Loucy (cell line): ENCODE measurements around the gene NELFA.

ENCODE experiments used
- H2AFZ ChIP-seq: fragments of 200-600 bp; sonication (generic); 2 replicates; pipeline ENCODE4 v1.6.0; 2016; ENCODE audit warnings: antibody characterized with exemption, mild to moderate bottlenecking, low read length, moderate library complexity
- H3F3A ChIP-seq: fragments of 200-600 bp; 2 replicates; pipeline ENCODE4 v1.6.0; 2016; ENCODE audit warnings: antibody characterized with exemption, low read depth, mild to moderate bottlenecking
- H3K27me3 ChIP-seq: fragments of 200-600 bp; sonication (generic); 2 replicates; pipeline ENCODE4 v1.6.1; 2014; ENCODE audit warnings: low read length, mild to moderate bottlenecking; ENCODE audit not compliant: insufficient read depth, poor library complexity, severe bottlenecking
- H3K36me3 ChIP-seq: fragments of 200-600 bp; sonication (generic); 2 replicates; pipeline ENCODE4 v1.6.1; 2016; ENCODE audit warnings: low read length; ENCODE audit not compliant: insufficient read depth
- H3K4me1 ChIP-seq: fragments of 200-600 bp; sonication (generic); 2 replicates; pipeline ENCODE4 v1.5.1; 2014; ENCODE audit warnings: low read length, mild to moderate bottlenecking; ENCODE audit not compliant: insufficient read depth, poor library complexity, severe bottlenecking
- H3K4me2 ChIP-seq: fragments of 200-600 bp; sonication (generic); 2 replicates; pipeline ENCODE4 v1.6.0; 2014; ENCODE audit warnings: antibody characterized with exemption, low read length, low read depth, mild to moderate bottlenecking; ENCODE audit not compliant: poor library complexity, severe bottlenecking
- H3K4me3 ChIP-seq: fragments of 200-600 bp; sonication (generic); 2 replicates; pipeline ENCODE4 v1.5.1; 2014; ENCODE audit warnings: low read length, mild to moderate bottlenecking, mixed read lengths; ENCODE audit not compliant: poor library complexity, severe bottlenecking
- H3K79me2 ChIP-seq: fragments of 200-600 bp; sonication (generic); 2 replicates; pipeline ENCODE4 v1.6.1; 2014; ENCODE audit warnings: low read length; ENCODE audit not compliant: insufficient read depth
- H3K9ac ChIP-seq: fragments of 200-600 bp; sonication (generic); 2 replicates; pipeline ENCODE4 v1.6.0; 2014; ENCODE audit warnings: mild to moderate bottlenecking, low read depth, low read length, moderate library complexity; ENCODE audit not compliant: poor library complexity, severe bottlenecking
- H3K9me2 ChIP-seq: fragments of 200-600 bp; sonication (generic); replicated peaks from 2 replicates; pipeline ENCODE4 v1.6.1; 2016; ENCODE audit warnings: low read depth, low read length, mixed read lengths
- H3K9me3 ChIP-seq: fragments of 200-600 bp; sonication (generic); 2 replicates; pipeline ENCODE4 v1.6.1; 2014; ENCODE audit warnings: mild to moderate bottlenecking, antibody characterized with exemption, low read length, low read depth; ENCODE audit not compliant: insufficient read depth
- H4K20me1 ChIP-seq: fragments of 200-600 bp; sonication (generic); 2 replicates; pipeline ENCODE4 v1.6.0; 2014; ENCODE audit warnings: antibody characterized with exemption, low read length, mild to moderate bottlenecking; ENCODE audit not compliant: insufficient read depth, poor library complexity, severe bottlenecking
- EZH2phosphoT487 ChIP-seq: fragments of 200-600 bp; IDR thresholded peaks from 2 replicates; pipeline ENCODE4 v1.6.1; 2018; ENCODE audit warnings: antibody characterized with exemption, mild to moderate bottlenecking, moderate library complexity, borderline replicate concordance
- TF ChIP-seq, protein P1 (sequence below): fragments of 200-600 bp; sonication (generic); conservative IDR thresholded peaks from 2 replicates; pipeline ENCODE4 v1.5.1; 2014; ENCODE audit warnings: mild to moderate bottlenecking, antibody characterized with exemption, low read length

NELFA gene

DNA sequence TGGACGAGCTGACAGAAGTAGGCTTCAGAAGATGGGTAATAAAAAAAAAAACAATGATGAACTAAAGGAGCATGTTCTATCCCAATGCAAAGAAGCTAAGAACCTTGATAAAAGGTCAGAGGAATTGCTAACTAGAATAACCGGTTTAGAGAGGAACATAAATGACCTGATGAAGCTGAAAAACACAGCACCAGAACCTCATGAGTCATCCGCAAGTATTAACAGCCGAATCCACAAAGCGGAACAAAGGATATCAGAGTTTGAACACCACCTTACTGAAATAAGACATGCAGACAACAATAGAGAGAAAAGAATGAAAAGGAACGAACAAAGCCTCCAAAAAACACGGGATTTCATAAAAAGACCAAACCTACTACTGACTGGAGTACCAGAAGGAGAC is 10.5 kb downstream of the NELFA start:
- TF ChIP-seq, protein P1, sequence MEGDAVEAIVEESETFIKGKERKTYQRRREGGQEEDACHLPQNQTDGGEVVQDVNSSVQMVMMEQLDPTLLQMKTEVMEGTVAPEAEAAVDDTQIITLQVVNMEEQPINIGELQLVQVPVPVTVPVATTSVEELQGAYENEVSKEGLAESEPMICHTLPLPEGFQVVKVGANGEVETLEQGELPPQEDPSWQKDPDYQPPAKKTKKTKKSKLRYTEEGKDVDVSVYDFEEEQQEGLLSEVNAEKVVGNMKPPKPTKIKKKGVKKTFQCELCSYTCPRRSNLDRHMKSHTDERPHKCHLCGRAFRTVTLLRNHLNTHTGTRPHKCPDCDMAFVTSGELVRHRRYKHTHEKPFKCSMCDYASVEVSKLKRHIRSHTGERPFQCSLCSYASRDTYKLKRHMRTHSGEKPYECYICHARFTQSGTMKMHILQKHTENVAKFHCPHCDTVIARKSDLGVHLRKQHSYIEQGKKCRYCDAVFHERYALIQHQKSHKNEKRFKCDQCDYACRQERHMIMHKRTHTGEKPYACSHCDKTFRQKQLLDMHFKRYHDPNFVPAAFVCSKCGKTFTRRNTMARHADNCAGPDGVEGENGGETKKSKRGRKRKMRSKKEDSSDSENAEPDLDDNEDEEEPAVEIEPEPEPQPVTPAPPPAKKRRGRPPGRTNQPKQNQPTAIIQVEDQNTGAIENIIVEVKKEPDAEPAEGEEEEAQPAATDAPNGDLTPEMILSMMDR = no peak
- no peak for TF ChIP-seq EZH2phosphoT487
- no peak overlapping the region for H3K4me3 ChIP-seq
- no peak overlapping the region for H2AFZ ChIP-seq
- H3K9ac ChIP-seq = no peak overlapping the region
- no peaks in the 10 kb centered on the region for H3F3A ChIP-seq
- H3K27me3 ChIP-seq = no peaks in the 10 kb centered on the region
- no peak overlapping the region for H3K4me2 ChIP-seq
- no peaks in the 10 kb centered on the region for H3K4me1 ChIP-seq
- no peaks in the 10 kb centered on the region; the same call in 1 of the 2 replicates for H3K9me3 ChIP-seq
- H3K36me3 ChIP-seq = no peaks in the 10 kb centered on the region
- H3K79me2 ChIP-seq = peaks cover 95% of the 10 kb centered on the region
- peaks cover 43% of the 10 kb centered on the region for H4K20me1 ChIP-seq
- H3K9me2 ChIP-seq = no peaks in the 10 kb centered on the region

- no peaks in the 10 kb centered on the region; the same call in 1 of the 2 replicates for H3K9me3 ChIP-seq
- H3K4me1 ChIP-seq = no peaks in the 10 kb centered on the region
- H2AFZ ChIP-seq = no peak overlapping the region
- no peaks in the 10 kb centered on the region for H3K36me3 ChIP-seq
- no peaks in the 10 kb centered on the region for H3K9me2 ChIP-seq
- no peaks in the 10 kb centered on the region for H3F3A ChIP-seq
- H3K79me2 ChIP-seq = peaks cover 95% of the 10 kb centered on the region
- H3K9ac ChIP-seq = no peak overlapping the region
- no peak overlapping the region for H3K4me2 ChIP-seq
- H3K4me3 ChIP-seq = no peak overlapping the region
- H3K27me3 ChIP-seq = no peaks in the 10 kb centered on the region
- H4K20me1 ChIP-seq = peaks cover 42% of the 10 kb centered on the region
- TF ChIP-seq, protein P1 = no peak
- TF ChIP-seq EZH2phosphoT487 = no peak
Observed at GRCh38 chr4:1997712-1998111, 11.1 kb downstream of the NELFA start.

GRCh38 chr4:1996866-1997611 is 11.7 kb downstream of the NELFA start:
- Histone ChIP-seq H3K9ac (no peak overlapping the region), H3K27me3 (no peaks in the 10 kb centered on the region), H3K79me2 (peaks cover 95% of the 10 kb centered on the region), H3K4me2 (no peak overlapping the region), H3K9me2 (no peaks in the 10 kb centered on the region), H3K4me1 (no peaks in the 10 kb centered on the region), H3K4me3 (no peak overlapping the region), H3K36me3 (no peaks in the 10 kb centered on the region), H4K20me1 (peaks cover 41% of the 10 kb centered on the region), H3K9me3 (no peaks in the 10 kb centered on the region; the same call in 1 of the 2 replicates), H2AFZ (no peak overlapping the region), H3F3A (no peaks in the 10 kb centered on the region)
- TF ChIP-seq, protein P1 = no peak
- no peak for TF ChIP-seq EZH2phosphoT487
